ENCODE data around the gene PPM1E.

The PPM1E gene

GRCh38 chr17:58932956-58933355 is 177.3 kb downstream of the PPM1E start:
- H3F3A ChIP-seq (ENCODE audit: control insufficient read depth, insufficient read depth), result no peaks in the 10 kb centered on the region
- no peak overlapping the region for H3K27ac ChIP-seq (ENCODE audit: low read depth, low read length)
- H4K20me1 ChIP-seq (ENCODE audit: control insufficient read depth, insufficient read depth, low read depth, low read length), result no peaks in the 10 kb centered on the region
- no peak for TF ChIP-seq CTCF (IDR thresholded peaks at IDR 0.05; ENCODE audit: low read depth, low read length, poor library complexity, severe bottlenecking)
- no peak for TF ChIP-seq EZH2phosphoT487 (IDR thresholded peaks at IDR 0.05; ENCODE audit: borderline replicate concordance, low read length)
- no peaks in the 10 kb centered on the region for H3K9me2 ChIP-seq (replicated peaks; ENCODE audit: control insufficient read depth, low read length)
- H3K27me3 ChIP-seq (ENCODE audit: control insufficient read depth, low read length), result no peaks in the 10 kb centered on the region
- H3K4me2 ChIP-seq (ENCODE audit: low read length), result no peak overlapping the region
- H3K4me3 ChIP-seq (ENCODE audit: low read length), result no peak overlapping the region
- no peaks in the 10 kb centered on the region for H3K9me3 ChIP-seq (ENCODE audit: control insufficient read depth, insufficient read depth, low read length)
- no peaks in the 10 kb centered on the region for H3K36me3 ChIP-seq (ENCODE audit: control insufficient read depth, low read length)
- peaks cover 26% of the 10 kb centered on the region for H3K79me2 ChIP-seq (ENCODE audit: control insufficient read depth, low read length)
- peaks cover 8% of the 10 kb centered on the region; the same call in 1 of the 2 replicates for H3K4me1 ChIP-seq (ENCODE audit: control insufficient read depth, low read length)

- Histone ChIP-seq H3K9me3 (ENCODE audit: control insufficient read depth, insufficient read depth, low read length) (no peaks in the 10 kb centered on the region), H3K36me3 (ENCODE audit: control insufficient read depth, low read length) (peaks cover 17% of the 10 kb centered on the region), H3K79me2 (ENCODE audit: control insufficient read depth, low read length) (peaks cover 21% of the 10 kb centered on the region), H4K20me1 (ENCODE audit: control insufficient read depth, insufficient read depth, low read depth, low read length) (no peaks in the 10 kb centered on the region), H3K4me3 (ENCODE audit: low read length) (no peak overlapping the region), H3K27me3 (ENCODE audit: control insufficient read depth, low read length) (no peaks in the 10 kb centered on the region), H3K9me2 (replicated peaks; ENCODE audit: control insufficient read depth, low read length) (no peaks in the 10 kb centered on the region), H3K27ac (ENCODE audit: low read depth, low read length) (no peak overlapping the region), H3K4me2 (ENCODE audit: low read length) (no peak overlapping the region), H3F3A (ENCODE audit: control insufficient read depth, insufficient read depth) (no peaks in the 10 kb centered on the region), H3K4me1 (ENCODE audit: control insufficient read depth, low read length) (peaks cover 11% of the 10 kb centered on the region)
- TF ChIP-seq EZH2phosphoT487 (IDR thresholded peaks at IDR 0.05; ENCODE audit: borderline replicate concordance, low read length) (no peak), CTCF (IDR thresholded peaks at IDR 0.05; ENCODE audit: low read depth, low read length, poor library complexity, severe bottlenecking) (no peak)
These were observed 180.6 kb downstream of the PPM1E start for GRCh38 chr17:58936295-58936694.

GRCh38 chr17:58944166-58944565 is 188.5 kb downstream of the PPM1E start:
- Histone ChIP-seq H3K4me3 (ENCODE audit: low read length) (no peak overlapping the region), H3K27ac (ENCODE audit: low read depth, low read length) (no peak overlapping the region), H3K36me3 (ENCODE audit: control insufficient read depth, low read length) (peaks cover 21% of the 10 kb centered on the region), H3K79me2 (ENCODE audit: control insufficient read depth, low read length) (peaks cover 42% of the 10 kb centered on the region), H3K9me3 (ENCODE audit: control insufficient read depth, insufficient read depth, low read length) (no peaks in the 10 kb centered on the region; the same call in 1 of the 2 replicates), H4K20me1 (ENCODE audit: control insufficient read depth, insufficient read depth, low read depth, low read length) (no peaks in the 10 kb centered on the region), H3F3A (ENCODE audit: control insufficient read depth, insufficient read depth) (peaks cover 9% of the 10 kb centered on the region; the same call in 1 of the 2 replicates), H3K4me2 (ENCODE audit: low read length) (no peak overlapping the region), H3K27me3 (ENCODE audit: control insufficient read depth, low read length) (no peaks in the 10 kb centered on the region), H3K9me2 (replicated peaks; ENCODE audit: control insufficient read depth, low read length) (no peaks in the 10 kb centered on the region), H3K4me1 (ENCODE audit: control insufficient read depth, low read length) (peaks cover 26% of the 10 kb centered on the region)
- TF ChIP-seq CTCF (IDR thresholded peaks at IDR 0.05; ENCODE audit: low read depth, low read length, poor library complexity, severe bottlenecking) (no peak), EZH2phosphoT487 (IDR thresholded peaks at IDR 0.05; ENCODE audit: borderline replicate concordance, low read length) (no peak)

All from DOHH2 (cell line).